ENCODE results near the gene EXOSC9. TPM values are rescaled to one million over a fixed set of nuclear protein-coding genes. Genes with fewer than 3 reads are reported as not detected.
A peak's percentile ranks its signal among the peaks of the same experiment; 100 is the strongest.

EXOSC9 gene
- total and polyA plus RNA-seq, 5 donors, result 11.1 to 19.9 (median 14.2) TPM

DNA sequence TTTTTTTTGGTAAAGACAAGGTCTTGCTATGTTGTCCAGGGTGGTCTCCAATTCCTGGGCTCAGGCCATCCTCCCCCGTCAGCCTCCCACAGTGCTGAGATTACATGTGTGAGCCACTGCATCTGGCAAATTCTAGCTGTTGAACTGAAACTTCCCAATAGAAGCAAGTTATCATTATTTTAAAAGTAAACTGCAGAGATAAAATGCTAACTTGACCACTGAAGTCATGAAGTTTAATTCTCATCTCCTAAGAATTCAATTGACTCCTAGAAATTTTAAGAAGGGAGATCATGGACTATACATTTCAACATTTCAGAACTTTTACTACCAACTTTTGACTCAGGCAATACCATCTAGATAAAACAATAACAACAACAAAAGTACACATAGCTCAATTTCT is 11.7 kb upstream of the EXOSC9 start:
- DNase-seq (no peak), ATAC-seq (no peak)
- peaks cover 2% of the 10 kb centered on the region for H3K27me3 ChIP-seq (ENCODE audit: control insufficient read depth, insufficient read depth)
- no peak overlapping the region for H3K4me3 ChIP-seq (ENCODE audit: low read length)
- intact Hi-C loops (cut with DNase I), result no loop called here
- H3K27ac ChIP-seq (ENCODE audit: low read length), result no peak overlapping the region
- no peaks in the 10 kb centered on the region for H3K9me3 ChIP-seq (ENCODE audit: control insufficient read depth, low read length)
- H3K4me1 ChIP-seq (ENCODE audit: control insufficient read depth, insufficient read depth, low read length), result peaks cover 4% of the 10 kb centered on the region
- 67% methylated on average over 1 of the region's 1 CpG for WGBS

DNA sequence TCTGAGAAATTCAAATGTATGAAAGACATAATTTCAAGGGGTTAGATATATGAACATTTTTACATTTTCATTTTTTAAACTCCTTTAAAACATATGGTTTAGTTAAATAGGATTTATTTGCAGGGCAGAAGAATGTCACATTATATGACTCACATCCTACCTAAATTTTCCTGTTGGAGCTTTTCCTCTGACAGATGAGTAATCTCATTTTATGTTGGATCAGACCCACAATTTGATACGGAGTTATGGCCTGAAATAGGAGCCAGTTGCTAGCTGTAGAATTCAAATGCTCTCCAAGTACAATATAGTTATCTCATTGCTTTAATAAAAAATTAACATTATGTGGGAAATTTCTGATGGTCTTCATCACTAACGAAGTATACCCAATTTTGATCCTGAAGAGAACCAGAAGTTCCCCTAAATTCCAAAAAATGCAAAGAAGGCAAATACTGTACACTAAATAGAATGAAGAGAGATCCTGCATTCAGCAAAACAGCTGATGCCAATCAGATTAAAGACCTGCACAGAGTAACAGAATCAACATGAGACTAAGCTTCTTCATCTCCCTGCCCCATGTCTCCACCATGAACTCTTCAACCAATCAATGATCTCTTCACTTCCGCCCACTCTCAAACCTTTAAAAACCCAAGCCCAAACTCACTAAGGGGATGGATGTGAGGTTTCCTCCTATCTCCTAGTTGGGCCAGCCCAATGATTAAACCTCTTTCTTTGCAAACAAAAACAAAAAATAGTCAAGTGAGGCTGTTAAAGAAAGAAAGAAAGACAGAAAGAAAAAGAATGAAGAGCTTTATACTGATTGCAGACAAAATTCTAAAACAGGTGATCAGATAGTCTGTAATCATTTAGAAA is 10.9 kb upstream of the EXOSC9 start:
- DNase-seq (no peak), ATAC-seq (no peak)
- intact Hi-C loops (cut with DNase I), result no loop called here
- H3K4me1 ChIP-seq (ENCODE audit: control insufficient read depth, insufficient read depth, low read length), result peaks cover 4% of the 10 kb centered on the region
- no peak overlapping the region for H3K4me3 ChIP-seq (ENCODE audit: low read length)
- peaks cover 2% of the 10 kb centered on the region for H3K27me3 ChIP-seq (ENCODE audit: control insufficient read depth, insufficient read depth)
- H3K9me3 ChIP-seq (ENCODE audit: control insufficient read depth, low read length), result no peaks in the 10 kb centered on the region
- 50% methylated on average over 3 of the region's 3 CpGs for WGBS
- no peak overlapping the region for H3K27ac ChIP-seq (ENCODE audit: low read length)

DNA sequence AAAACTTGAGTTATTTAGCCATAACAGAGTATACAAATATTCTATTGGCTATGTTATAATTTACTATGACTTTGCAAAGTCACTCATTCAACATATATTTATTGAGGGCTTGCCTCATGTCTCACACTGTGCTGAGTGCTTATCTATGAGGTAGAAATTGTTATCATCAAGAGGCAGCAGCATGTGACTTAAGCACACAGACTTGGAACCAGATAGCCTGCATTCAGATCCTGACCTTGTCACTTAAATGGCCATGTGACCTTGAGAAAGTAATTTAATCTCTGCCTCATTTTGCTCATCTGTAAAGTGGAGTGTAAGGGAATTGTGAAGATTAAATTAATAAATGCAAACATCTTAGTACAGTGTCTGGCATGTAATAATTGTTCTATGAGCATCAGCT is 10.1 kb upstream of the EXOSC9 start:
- DNase-seq (no peak), ATAC-seq (no peak)
- Histone ChIP-seq H3K4me3 (ENCODE audit: low read length) (no peak overlapping the region), H3K27me3 (ENCODE audit: control insufficient read depth, insufficient read depth) (peaks cover 2% of the 10 kb centered on the region), H3K4me1 (ENCODE audit: control insufficient read depth, insufficient read depth, low read length) (no peaks in the 10 kb centered on the region), H3K9me3 (ENCODE audit: control insufficient read depth, low read length) (no peaks in the 10 kb centered on the region), H3K27ac (ENCODE audit: low read length) (no peak overlapping the region)
- intact Hi-C loops (cut with DNase I), result no loop called here

DNA sequence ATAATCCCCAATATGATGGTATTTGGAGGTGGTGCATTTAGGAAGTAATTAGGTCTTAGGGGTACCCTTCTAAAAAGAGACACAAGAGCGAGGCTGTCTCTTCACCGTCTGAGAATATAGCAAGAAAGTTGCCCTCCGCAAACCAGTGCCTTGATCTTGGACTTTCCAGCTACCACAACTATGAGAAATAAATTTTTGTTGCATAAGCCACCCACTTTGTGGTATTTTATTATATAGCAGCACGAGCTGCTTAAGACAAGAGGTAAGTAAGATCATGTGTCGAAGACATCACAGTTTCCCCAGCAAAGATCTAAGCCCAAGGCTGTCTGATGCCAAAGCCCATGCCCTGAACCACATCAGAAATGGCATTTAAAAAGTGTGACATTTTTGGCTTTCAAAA is 9.6 kb upstream of the EXOSC9 start:
- DNase-seq, result no peak
- 92% methylated on average over 5 of the region's 5 CpGs for WGBS
- no peaks in the 10 kb centered on the region for H3K9me3 ChIP-seq (ENCODE audit: control insufficient read depth, low read length)
- no peak overlapping the region for H3K27ac ChIP-seq (ENCODE audit: low read length)
- H3K27me3 ChIP-seq (ENCODE audit: control insufficient read depth, insufficient read depth), result peaks cover 2% of the 10 kb centered on the region
- ATAC-seq, result no peak
- intact Hi-C loops (cut with DNase I), result no loop called here
- no peak overlapping the region for H3K4me3 ChIP-seq (ENCODE audit: low read length)
- no peaks in the 10 kb centered on the region for H3K4me1 ChIP-seq (ENCODE audit: control insufficient read depth, insufficient read depth, low read length)

DNA sequence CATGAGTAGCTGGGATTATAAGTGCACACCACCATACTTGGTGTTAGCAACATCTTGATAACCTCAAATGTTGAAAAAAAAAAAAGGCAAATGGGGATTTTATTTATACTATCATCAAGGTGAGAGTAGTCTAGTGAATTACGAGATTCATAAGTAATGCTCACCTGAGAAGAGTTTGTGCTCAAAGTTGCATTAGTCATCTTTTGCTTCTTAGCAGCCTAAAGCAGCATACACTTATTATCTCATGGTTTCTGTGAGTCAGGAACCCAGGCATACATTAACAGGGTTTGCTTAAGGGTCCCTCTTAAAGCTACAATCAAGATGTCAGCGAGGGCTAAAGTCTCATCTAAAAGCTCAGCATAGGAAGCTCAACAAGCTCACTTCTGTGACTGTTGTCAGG is 8.2 kb upstream of the EXOSC9 start:
- Histone ChIP-seq H3K27me3 (ENCODE audit: control insufficient read depth, insufficient read depth) (peaks cover 2% of the 10 kb centered on the region), H3K4me1 (ENCODE audit: control insufficient read depth, insufficient read depth, low read length) (no peaks in the 10 kb centered on the region), H3K4me3 (ENCODE audit: low read length) (no peak overlapping the region), H3K27ac (ENCODE audit: low read length) (no peak overlapping the region), H3K9me3 (ENCODE audit: control insufficient read depth, low read length) (no peaks in the 10 kb centered on the region)
- intact Hi-C loops (cut with DNase I), result no loop called here
- no peak for ATAC-seq
- WGBS, result 94% methylated on average over 2 of the region's 2 CpGs
- DNase-seq, result no peak

DNA sequence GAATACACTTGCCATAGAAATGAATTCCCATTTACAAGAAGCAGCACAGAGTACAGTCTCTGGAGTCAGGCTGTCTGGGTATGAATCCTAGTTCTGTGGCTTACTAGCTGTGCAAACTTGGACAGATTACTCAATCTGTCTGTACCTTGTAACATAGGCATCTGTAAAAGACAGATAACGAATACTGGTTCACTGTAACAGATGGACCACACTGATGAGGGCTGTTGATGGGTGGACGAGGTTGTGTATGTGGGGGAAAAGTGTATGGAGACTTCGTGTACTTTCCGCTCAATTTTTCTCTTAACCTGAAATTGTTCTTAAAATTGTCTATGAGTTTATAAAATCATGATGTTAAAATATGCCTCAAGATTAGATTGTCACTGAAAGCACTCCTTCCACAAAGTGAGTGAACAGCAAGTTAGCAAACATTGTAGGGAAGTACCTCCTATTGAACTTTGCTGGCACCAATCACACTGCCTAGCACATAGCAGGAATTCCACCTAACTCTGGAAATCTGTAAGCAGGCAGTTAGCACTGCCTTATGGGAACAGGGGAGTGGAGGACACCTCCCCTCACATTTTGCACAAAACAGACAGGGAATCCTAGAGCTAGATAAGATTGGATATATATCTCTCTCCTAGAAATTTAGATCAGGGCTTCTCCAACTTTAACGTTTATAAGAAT is 6.5 kb upstream of the EXOSC9 start:
- intact Hi-C loops (cut with DNase I), result no loop called here
- no peak for DNase-seq
- Histone ChIP-seq H3K27ac (ENCODE audit: low read length) (no peak overlapping the region), H3K27me3 (ENCODE audit: control insufficient read depth, insufficient read depth) (peaks cover 2% of the 10 kb centered on the region), H3K9me3 (ENCODE audit: control insufficient read depth, low read length) (no peaks in the 10 kb centered on the region), H3K4me3 (ENCODE audit: low read length) (no peak overlapping the region), H3K4me1 (ENCODE audit: control insufficient read depth, insufficient read depth, low read length) (no peaks in the 10 kb centered on the region)
- 65% methylated on average over 5 of the region's 5 CpGs for WGBS
- ATAC-seq, result no peak

DNA sequence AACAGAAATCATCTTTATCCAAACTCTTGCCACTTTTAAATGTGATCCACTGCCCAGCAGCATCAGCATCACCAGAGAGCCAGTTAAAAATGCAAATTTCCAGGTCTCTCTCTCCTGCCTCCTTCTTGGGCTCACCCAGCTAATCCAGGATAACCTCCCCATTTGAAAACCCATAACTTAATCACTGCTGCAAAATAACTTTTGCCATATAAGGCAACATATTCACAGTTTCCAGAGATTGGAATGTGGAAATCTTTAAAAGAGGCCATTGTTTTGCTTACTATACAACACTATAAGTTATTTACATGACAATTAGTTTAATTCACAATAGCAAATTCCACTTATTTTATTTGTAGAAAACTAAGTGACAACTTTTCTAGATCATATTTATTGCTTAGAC is 4.8 kb upstream of the EXOSC9 start:
- no peak overlapping the region for H3K27ac ChIP-seq (ENCODE audit: low read length)
- H3K4me1 ChIP-seq (ENCODE audit: control insufficient read depth, insufficient read depth, low read length), result no peaks in the 10 kb centered on the region
- intact Hi-C loops (cut with DNase I), result no loop called here
- DNase-seq, result no peak
- no peak for ATAC-seq
- no peak overlapping the region for H3K4me3 ChIP-seq (ENCODE audit: low read length)
- H3K27me3 ChIP-seq (ENCODE audit: control insufficient read depth, insufficient read depth), result peaks cover 2% of the 10 kb centered on the region
- no peaks in the 10 kb centered on the region for H3K9me3 ChIP-seq (ENCODE audit: control insufficient read depth, low read length)

DNA sequence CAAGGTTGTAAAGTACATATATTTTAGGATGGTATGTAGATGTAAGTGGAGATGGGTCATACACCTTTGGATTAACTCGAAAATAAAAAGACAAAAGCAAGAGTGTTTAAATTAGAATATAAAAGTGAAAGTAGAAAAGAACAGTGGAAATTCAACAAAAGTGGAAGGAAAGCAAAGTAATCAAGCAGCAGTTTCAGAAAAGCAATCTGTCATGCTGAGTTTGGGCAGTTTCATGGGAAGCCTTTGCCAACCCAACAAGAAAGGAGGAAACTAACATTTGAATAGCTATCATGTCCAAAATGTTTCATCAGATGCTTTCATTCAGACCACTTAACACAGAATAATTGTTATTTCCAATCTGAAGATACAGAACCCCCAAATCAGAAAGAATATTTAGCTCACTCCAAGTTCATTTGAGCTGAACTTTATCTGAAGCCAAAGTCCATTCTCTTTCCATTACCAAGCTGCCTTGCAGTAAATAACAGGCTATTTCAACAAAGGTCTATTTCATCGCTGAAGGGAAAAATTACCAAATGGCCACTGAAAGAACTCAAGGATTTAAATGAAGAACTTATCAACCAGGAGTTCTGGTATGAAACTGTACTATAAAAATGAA is 1.8 kb upstream of the EXOSC9 start:
- Histone ChIP-seq H3K27ac (ENCODE audit: low read length) (no peak overlapping the region), H3K4me1 (ENCODE audit: control insufficient read depth, insufficient read depth, low read length) (no peaks in the 10 kb centered on the region), H3K4me3 (ENCODE audit: low read length) (no peak overlapping the region), H3K27me3 (ENCODE audit: control insufficient read depth, insufficient read depth) (no peaks in the 10 kb centered on the region), H3K9me3 (ENCODE audit: control insufficient read depth, low read length) (no peaks in the 10 kb centered on the region)
- DNase-seq (no peak), ATAC-seq (no peak)
- 71% methylated on average over 2 of the region's 2 CpGs for WGBS
- intact Hi-C loops (cut with DNase I), result no loop called here

DNA sequence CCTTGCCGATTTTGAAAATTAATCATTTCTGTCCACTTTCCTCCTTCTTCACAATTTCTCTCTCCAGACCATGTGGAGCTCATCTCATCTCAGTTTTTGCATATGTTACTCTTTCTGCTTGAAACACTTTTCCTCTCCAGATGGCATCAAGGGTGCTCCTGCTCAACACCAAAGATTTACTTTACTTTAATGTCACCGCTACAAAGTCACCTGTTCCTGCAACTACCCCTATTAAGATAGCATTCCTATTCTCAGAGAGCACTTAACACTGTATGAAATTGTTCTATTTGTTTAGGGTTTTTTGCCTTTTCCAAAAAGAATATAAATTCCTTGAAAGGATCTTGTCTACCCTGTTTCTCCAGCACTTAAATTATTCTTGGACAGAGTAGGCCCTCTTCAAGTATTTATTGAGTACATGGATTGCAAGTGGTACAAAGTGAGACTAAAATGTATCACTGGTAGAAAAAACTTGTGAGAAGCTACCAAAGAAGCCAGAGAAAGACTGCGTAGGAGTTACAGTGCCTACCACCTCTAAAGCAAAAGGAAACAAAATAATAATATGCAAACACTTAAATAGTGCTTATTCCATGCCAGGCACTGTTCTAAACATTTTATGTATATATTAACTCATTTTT is 1.1 kb upstream of the EXOSC9 start:
- H3K9me3 ChIP-seq (ENCODE audit: control insufficient read depth, low read length), result no peaks in the 10 kb centered on the region
- H3K4me3 ChIP-seq (ENCODE audit: low read length), result peak overlapping the region; percentile 90
- intact Hi-C loops (cut with DNase I), result no loop called here
- H3K4me1 ChIP-seq (ENCODE audit: control insufficient read depth, insufficient read depth, low read length), result no peaks in the 10 kb centered on the region
- WGBS, result 94% methylated on average over 3 of the region's 3 CpGs
- ATAC-seq (no peak), DNase-seq (no peak)
- no peaks in the 10 kb centered on the region for H3K27me3 ChIP-seq (ENCODE audit: control insufficient read depth, insufficient read depth)
- no peak overlapping the region for H3K27ac ChIP-seq (ENCODE audit: low read length)

DNA sequence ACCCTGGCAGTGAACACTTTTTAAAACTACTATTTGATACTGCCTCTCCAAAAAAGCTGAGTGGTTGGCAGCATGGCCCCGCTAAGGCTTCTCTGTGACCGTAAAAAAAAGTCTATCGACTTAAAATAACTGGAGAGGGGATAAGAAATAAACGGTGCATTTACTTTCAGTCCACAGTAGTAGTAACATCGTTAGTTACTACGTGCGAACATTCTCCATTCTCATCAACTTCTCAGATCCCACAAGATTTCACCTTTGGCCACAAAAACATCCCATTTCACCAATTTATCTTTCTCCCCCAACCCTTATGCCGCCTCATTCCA is 524 bp upstream of the EXOSC9 start:
- DNase-seq, result no peak
- ATAC-seq, result peak; percentile 22 to 32
- H3K9me3 ChIP-seq (ENCODE audit: control insufficient read depth, low read length), result no peaks in the 10 kb centered on the region
- intact Hi-C loops (cut with DNase I), result no loop called here
- peak overlapping the region; percentile 96 for H3K27ac ChIP-seq (ENCODE audit: low read length)
- no peaks in the 10 kb centered on the region for H3K4me1 ChIP-seq (ENCODE audit: control insufficient read depth, insufficient read depth, low read length)
- H3K4me3 ChIP-seq (ENCODE audit: low read length), result peak overlapping the region; percentile 90
- WGBS, result 30% methylated on average over 8 of the region's 8 CpGs
- H3K27me3 ChIP-seq (ENCODE audit: control insufficient read depth, insufficient read depth), result no peaks in the 10 kb centered on the region

DNA sequence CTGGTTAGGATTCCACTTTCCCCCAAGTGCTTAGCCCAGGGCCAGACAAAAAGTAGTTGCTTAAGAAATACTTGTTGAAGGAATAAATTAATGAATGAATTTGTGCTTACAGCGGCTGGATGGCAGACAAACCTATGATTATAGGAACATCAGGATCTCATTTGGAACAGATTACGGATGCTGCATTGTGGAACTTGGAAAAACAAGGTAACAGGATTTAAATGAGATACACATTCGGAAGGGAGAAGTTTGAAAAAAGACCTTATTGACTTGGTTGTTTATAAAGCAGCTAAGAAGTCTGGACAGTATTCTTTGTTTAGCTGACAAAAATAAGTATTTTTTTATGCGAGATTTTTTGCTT is 572 bp downstream of the EXOSC9 start:
- H3K4me3 ChIP-seq (ENCODE audit: low read length), result peak overlapping the region; percentile 90
- ATAC-seq (no peak), DNase-seq (no peak)
- 20% methylated on average over 4 of the region's 4 CpGs for WGBS
- H3K27ac ChIP-seq (ENCODE audit: low read length), result no peak overlapping the region
- H3K9me3 ChIP-seq (ENCODE audit: control insufficient read depth, low read length), result no peaks in the 10 kb centered on the region
- no peaks in the 10 kb centered on the region for H3K4me1 ChIP-seq (ENCODE audit: control insufficient read depth, insufficient read depth, low read length)
- intact Hi-C loops (cut with DNase I), result no loop called here
- no peaks in the 10 kb centered on the region for H3K27me3 ChIP-seq (ENCODE audit: control insufficient read depth, insufficient read depth)

Measured in right cardiac atrium (tissue), 5 donors.